Skeletal muscle satellite cell (primary cell): ENCODE data around the gene SYNGR1.
A peak's percentile ranks its signal among the peaks of the same experiment; 100 is the strongest.

Experiments used
- H3K27me3 ChIP-seq: 2 replicates; pipeline ENCODE4 v1.7.0; 2013; ENCODE audit warnings: low read length; ENCODE audit not compliant: control insufficient read depth, insufficient read depth
- H3K36me3 ChIP-seq: 2 replicates; pipeline ENCODE4 v1.7.0; 2013; ENCODE audit warnings: mild to moderate bottlenecking, control low read depth, low read length; ENCODE audit not compliant: insufficient read depth
- H3K4me1 ChIP-seq: 2 replicates; pipeline ENCODE4 v1.7.0; 2013; ENCODE audit warnings: low read length; ENCODE audit not compliant: control insufficient read depth, insufficient read depth
- H3K4me2 ChIP-seq: 2 replicates; pipeline ENCODE4 v1.7.0; 2013; ENCODE audit warnings: mild to moderate bottlenecking, low read length
- H3K4me3 ChIP-seq: 2 replicates; pipeline ENCODE4 v1.7.0; 2013; ENCODE audit warnings: low read length
- H3K9ac ChIP-seq: 2 replicates; pipeline ENCODE4 v1.7.0; 2013; ENCODE audit warnings: mild to moderate bottlenecking, low read depth, low read length, moderate library complexity
- H3K9me3 ChIP-seq: replicated peaks from 2 replicates; pipeline ENCODE4 v1.7.0; 2013; ENCODE audit warnings: mild to moderate bottlenecking, control low read depth, low read length

Gene SYNGR1

GRCh38 chr22:39429186-39429585 lies 79.4 kb downstream of the SYNGR1 start:
- H3K27me3 ChIP-seq, result no peaks in the 10 kb centered on the region
- peaks cover 45% of the 10 kb centered on the region for H3K36me3 ChIP-seq
- H3K9ac ChIP-seq, result no peak overlapping the region

GRCh38 chr22:39429916-39430575 lies 80.3 kb downstream of the SYNGR1 start:
- Histone ChIP-seq H3K9ac (no peak overlapping the region), H3K36me3 (peaks cover 41% of the 10 kb centered on the region), H3K27me3 (no peaks in the 10 kb centered on the region), H3K9me3 (no peaks in the 10 kb centered on the region), H3K4me3 (no peak overlapping the region), H3K4me2 (no peak overlapping the region), H3K4me1 (peaks cover 8% of the 10 kb centered on the region)

More at GRCh38 chr22:39429186-39429585, 79.4 kb downstream of the SYNGR1 start:
- no peaks in the 10 kb centered on the region for H3K9me3 ChIP-seq
- H3K4me2 ChIP-seq, result no peak overlapping the region
- no peak overlapping the region for H3K4me3 ChIP-seq
- H3K4me1 ChIP-seq, result peaks cover 8% of the 10 kb centered on the region

- Histone ChIP-seq H3K4me1 (peaks cover 8% of the 10 kb centered on the region), H3K36me3 (peaks cover 41% of the 10 kb centered on the region)
Observed at GRCh38 chr22:39430576-39431150, 80.9 kb downstream of the SYNGR1 start.

DNA sequence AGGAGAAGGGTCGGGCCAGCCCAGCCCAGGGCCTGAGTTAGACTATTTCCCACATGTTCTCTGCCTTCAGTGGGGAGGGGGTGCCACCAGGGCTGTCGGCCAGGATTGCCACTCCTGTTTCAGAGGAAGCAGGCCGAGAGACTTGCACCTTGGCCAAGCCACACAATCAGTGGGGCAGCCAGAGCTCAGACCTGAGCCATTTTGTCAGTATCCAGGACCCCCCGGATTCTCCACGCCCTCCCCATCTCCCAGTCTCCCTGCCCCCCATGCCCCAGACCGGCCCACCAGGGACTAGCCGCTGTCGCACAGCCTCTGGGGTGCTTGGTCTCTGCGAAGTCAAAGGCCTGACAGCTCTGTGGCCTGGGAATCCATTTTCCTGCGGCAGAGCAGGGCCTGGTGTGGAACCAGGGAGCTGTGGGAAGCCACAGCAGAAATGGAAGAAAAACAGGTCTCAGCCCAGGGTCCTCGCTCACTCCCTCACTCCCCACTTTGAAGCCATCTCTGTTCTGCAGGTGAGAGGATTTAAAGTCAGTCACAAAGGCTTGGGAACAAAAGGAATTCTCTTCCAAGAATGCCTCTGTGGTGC lies 81.5 kb downstream of the SYNGR1 start:
- peak overlapping the region; percentile 11 for H3K9ac ChIP-seq
- peaks cover 41% of the 10 kb centered on the region for H3K36me3 ChIP-seq
- no peaks in the 10 kb centered on the region for H3K9me3 ChIP-seq
- no peak overlapping the region for H3K4me3 ChIP-seq
- H3K27me3 ChIP-seq, result no peaks in the 10 kb centered on the region
- peaks cover 8% of the 10 kb centered on the region for H3K4me1 ChIP-seq
- no peak overlapping the region for H3K4me2 ChIP-seq

More at GRCh38 chr22:39430576-39431150, 80.9 kb downstream of the SYNGR1 start:
- H3K27me3 ChIP-seq, result no peaks in the 10 kb centered on the region
- H3K9me3 ChIP-seq, result no peaks in the 10 kb centered on the region
- H3K9ac ChIP-seq, result no peak overlapping the region
- H3K4me2 ChIP-seq, result no peak overlapping the region
- H3K4me3 ChIP-seq, result no peak overlapping the region

GRCh38 chr22:39431821-39432251 lies 82.0 kb downstream of the SYNGR1 start:
- H3K4me1 ChIP-seq, result peaks cover 8% of the 10 kb centered on the region
- H3K27me3 ChIP-seq, result no peaks in the 10 kb centered on the region
- peaks cover 38% of the 10 kb centered on the region for H3K36me3 ChIP-seq
- H3K9me3 ChIP-seq, result no peaks in the 10 kb centered on the region
- no peak overlapping the region for H3K4me3 ChIP-seq
- H3K4me2 ChIP-seq, result no peak overlapping the region
- no peak overlapping the region for H3K9ac ChIP-seq

GRCh38 chr22:39432361-39432811 lies 82.6 kb downstream of the SYNGR1 start:
- H3K36me3 ChIP-seq, result peaks cover 32% of the 10 kb centered on the region
- H3K9me3 ChIP-seq, result no peaks in the 10 kb centered on the region
- H3K4me3 ChIP-seq, result no peak overlapping the region
- H3K9ac ChIP-seq, result no peak overlapping the region
- H3K4me2 ChIP-seq, result no peak overlapping the region
- peaks cover 10% of the 10 kb centered on the region for H3K4me1 ChIP-seq
- H3K27me3 ChIP-seq, result no peaks in the 10 kb centered on the region

DNA sequence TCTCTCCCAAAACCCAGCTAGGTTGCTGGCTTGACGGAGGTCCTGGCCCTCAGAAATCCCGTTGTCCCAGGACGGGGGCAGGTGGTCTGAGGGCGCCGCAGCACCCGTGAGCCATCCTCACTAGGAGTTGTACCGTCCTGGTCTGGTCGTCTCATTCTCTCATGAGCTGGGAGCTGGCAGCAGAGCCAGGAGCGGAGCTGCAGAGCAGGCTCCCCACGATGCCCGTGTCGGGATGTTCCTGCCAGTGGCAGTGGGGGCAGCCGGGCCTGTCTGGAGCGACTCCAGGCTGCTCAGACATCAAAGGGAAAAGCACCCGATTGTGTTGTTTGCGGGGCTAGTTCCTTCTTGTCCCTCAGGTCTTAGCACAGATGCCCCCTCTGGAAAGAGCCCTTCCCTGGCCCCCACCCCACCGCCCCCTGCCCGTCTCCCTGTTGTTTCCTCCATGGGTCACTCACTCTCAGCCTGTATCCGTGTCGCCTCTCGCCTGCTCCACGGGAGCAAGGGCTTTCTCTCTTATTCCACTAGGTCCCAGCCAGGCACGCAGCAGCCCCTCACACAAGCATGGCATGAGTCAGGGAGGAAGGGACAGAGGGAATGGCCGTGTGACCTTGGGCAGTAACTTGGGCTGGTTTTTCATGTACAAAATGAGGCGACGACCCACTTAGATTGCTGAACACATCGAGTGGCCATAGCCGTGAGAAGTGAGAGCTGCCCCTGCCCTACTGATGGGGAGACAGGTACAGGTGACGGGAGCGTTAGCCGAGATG lies 83.9 kb downstream of the SYNGR1 start:
- Histone ChIP-seq H3K4me1 (peaks cover 17% of the 10 kb centered on the region), H3K4me2 (no peak overlapping the region), H3K27me3 (peaks cover 5% of the 10 kb centered on the region), H3K4me3 (no peak overlapping the region), H3K36me3 (peaks cover 24% of the 10 kb centered on the region), H3K9me3 (no peaks in the 10 kb centered on the region), H3K9ac (no peak overlapping the region)

DNA sequence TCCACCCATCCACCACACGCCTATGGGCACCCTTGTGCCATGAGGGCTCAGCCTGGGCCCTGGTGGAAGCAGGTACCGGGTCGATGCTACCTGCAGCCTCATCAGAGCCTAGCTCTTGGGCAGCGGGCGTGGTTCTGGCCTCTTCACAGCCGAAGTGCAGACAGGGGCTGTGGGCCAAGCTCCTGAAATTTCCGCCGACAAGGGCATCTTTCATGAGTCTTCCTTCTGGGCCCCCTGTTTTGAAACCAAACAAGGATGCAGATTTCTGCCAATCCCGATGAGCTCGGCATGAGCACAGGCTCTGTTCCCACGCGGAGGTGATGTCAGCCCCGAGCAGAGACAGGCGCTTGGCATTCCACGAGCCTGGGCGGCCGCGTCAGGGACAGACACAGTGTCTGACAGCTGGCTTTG lies 84.5 kb downstream of the SYNGR1 start:
- Histone ChIP-seq H3K27me3 (peaks cover 6% of the 10 kb centered on the region), H3K9ac (no peak overlapping the region), H3K36me3 (peaks cover 19% of the 10 kb centered on the region), H3K4me3 (no peak overlapping the region), H3K4me1 (peaks cover 18% of the 10 kb centered on the region), H3K9me3 (no peaks in the 10 kb centered on the region), H3K4me2 (no peak overlapping the region)

DNA sequence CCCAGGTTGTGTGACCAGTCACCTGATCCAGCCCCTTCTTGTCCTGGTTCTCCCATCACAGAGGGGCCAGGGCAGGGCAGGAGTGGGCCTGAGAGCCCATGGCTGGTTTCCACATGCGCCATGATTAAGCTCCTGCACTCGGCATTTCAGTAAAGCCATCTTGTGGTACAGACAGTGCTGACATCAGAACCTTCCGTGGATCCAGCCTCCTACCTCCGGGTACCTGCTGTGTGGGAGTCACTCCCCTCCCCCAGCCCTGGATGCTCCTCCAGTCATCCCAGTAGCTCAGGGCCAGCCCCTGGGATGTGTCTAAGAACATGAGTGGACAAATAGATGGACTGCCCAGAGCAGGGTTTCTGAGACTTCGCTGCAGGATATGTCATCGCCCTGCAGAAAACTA lies 84.9 kb downstream of the SYNGR1 start:
- Histone ChIP-seq H3K4me1 (peaks cover 18% of the 10 kb centered on the region), H3K4me3 (no peak overlapping the region), H3K27me3 (peaks cover 7% of the 10 kb centered on the region), H3K9me3 (no peaks in the 10 kb centered on the region), H3K9ac (no peak overlapping the region), H3K36me3 (peaks cover 19% of the 10 kb centered on the region), H3K4me2 (no peak overlapping the region)
